SHP77 (cell line): ENCODE measurements around the gene IMMP2L.

Experiments
- DNase-seq, 2 experiments: peaks; one replicate each; lab custom pipeline; 2025; lab: John Stamatoyannopoulos, UW

IMMP2L gene

DNA sequence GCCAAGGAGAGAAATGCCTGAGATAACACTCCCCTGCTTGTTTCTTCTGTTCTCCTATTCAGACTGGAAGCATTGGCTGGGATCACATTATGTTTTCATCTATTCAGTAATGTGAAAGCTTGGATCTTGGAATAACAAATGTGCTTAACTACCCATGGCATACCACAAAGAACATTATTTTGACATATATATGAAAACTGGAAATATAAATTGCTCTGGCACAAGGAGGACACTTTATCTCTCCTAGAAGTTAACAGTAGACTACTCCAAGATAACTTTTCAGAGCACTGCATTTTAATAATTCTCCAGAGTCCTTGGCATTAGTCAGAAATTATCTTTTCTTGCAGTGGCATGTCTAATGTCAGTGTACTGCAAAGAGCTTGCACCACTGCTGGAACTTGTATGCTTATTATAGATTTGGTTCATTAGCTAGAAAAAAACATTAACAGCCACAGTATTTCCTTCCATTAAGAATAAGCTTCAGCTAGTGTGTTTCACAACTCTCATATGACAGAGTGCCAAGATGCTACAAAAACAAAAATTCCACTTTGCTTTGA is 640.6 kb downstream of the IMMP2L start:
- DNase-seq: no peak

DNA sequence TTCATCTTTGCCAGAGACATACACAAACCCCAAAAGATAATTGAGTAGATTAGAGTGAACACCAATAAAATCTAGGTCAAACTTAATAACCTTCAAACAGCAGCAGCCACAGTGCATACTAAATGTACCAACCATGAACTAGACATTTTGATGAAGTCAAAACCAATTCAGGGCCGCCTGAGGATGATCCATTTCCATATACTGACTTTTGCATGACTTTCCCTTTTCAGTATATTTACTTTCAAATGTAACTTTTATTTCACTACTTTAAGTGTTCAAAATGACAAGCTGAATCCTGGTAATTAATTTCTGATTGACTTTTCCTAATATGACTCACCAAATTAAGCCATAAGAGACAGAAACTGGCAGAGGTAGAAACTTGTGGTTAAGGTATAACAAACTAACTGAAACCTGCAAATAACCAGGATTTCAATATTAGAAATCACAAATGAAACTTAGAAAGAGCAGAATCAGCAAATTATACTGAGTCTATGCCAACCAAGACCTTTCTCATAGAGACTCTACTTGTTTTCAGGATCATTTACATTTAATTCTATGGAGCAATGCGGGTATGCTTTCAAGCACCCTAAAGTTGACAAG is 643.2 kb downstream of the IMMP2L start:
- no peak for DNase-seq

DNA sequence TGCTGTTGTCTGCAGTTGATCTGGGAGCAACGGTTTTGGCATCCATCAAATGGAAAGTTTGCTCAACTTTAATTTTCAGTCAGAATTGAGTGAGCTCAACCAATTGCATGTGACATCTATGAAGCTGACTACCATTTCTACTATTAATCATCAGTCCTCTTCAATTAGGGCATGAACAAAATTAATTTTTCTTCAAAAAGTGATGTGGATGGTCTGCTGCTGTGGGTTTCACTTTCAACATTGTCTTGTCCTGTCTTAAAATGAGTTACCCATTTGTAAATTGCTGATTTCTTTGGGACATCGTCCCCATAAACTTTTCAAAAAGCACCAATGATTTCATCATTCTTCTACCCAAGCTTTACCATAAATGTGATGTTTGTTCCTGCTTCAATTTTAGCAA is 648.0 kb downstream of the IMMP2L start:
- no peak for DNase-seq

DNA sequence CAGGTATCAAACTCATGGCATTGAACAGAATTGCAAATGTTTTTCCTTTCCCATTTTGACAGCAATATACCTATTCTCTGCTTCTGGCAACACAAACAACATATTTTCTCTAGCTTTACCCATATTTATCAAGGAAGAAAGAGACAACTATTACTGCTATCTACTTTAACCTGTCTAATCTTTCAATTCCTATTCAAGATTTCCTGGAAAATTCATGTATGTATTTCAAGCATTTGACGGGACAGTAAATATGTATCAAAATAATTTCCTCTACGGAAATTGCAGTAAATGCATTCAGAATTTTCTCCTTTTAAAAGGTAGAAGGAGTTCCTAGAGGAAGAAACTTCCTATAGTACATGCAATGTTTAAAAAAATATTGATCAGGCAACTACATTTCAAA is 650.7 kb downstream of the IMMP2L start:
- DNase-seq: no peak

DNA sequence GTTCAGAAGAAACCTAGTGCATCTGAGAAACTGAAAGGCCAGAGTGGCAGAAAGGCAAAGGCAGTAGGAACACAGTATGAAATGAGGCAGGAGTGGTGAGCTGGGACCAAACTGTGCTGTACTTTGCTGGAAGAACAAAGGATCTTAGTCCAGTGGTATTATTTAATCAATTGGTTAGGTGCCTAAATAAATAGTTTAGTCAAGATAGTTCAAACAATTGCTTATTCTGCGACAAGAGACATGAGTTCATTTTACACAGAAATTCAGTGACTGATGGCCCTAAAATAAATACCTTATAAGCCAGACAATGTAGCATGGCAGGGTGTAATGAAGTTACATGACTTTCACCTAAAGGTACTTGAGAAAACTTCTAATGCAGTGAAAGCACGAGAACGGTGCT is 653.2 kb downstream of the IMMP2L start:
- DNase-seq: no peak

DNA sequence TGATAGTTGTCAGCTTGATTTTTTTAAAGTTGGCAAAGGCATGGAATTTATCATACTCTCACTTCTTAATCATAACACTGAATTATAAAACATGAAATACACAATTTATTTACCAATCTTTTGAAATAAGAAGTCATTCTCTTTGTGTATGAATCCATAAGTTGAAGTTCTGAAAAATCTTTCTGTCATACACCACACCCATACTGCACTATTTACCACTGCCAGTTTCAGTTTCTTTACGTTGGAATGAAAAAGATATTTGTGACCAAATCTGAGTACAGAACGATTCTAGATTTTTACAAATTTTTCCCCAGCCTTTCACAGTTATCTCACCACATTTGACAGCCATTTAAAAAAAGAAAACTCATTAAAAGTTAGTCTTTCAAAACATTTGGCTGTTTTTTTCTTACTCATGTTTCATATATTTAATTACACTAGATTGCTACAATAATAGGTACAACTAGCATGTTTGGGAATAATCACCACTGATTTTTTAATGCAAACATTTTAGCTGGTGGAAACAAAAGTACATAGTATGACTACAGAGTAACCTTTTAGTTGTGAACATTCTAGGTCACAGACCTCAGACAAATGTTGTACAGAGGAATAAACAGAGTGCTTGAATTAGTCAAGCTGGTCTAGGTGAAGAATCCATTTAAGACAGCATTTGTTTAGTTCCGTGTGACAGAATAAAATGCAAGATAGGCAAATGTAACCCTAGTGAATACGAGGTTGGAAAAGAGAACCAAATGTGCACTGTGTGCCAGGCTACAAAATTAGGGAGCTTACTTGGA is 656.3 kb downstream of the IMMP2L start:
- DNase-seq: no peak

DNA sequence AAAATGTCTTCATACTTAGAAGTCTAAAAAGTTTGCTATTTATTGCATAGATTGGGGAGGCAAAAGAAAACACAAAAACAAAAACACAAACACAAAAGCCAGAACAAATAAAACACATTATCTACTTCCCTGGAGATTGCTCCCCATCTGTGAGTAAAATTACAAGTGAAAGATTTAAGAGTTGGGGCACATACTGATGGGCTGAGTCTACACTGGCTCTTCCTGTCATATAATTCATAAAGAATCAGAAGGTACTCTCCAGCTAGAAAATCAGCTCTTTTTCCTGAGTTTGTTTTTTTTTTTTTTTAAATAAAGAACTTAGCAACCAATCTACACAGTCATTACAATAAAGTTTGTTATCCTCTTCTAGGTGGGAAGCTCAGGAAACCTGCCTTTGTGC is 663.8 kb downstream of the IMMP2L start:
- no peak for DNase-seq

DNA sequence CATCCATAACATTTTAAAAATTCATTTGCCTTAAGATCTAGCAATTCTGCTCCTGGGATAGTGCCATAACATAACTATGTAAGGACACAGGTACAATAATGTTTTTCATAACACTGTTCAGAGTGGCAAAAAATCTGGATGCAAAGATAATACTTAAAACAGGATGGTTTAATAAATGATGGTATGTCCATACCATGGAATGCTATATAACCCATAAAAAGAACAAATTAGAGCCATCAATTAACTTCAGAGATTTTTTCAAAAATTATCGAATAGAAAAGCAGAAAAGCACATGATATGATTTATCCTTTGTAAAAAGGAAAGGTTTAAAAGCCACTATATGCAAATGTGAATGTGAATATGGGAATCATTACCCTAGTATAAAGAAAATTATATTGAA is 664.8 kb downstream of the IMMP2L start:
- no peak for DNase-seq

DNA sequence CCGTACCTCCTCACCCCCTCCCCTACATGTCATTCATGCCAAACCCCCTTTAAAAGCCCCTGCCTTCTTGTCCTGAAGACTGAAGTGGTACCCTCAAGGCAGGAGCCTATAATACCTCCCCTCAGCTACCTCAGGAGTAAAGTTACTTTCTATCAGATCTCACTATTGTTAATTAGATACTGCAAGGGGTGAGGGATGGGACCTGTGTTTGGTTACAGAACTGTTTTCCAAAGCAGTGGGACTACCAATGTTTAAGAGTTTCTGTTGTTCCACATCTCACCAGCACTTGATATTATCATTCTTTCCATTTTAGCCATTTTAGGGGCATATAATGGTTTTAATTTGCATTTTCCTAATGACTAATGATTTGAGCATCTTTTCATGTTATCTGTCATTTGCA is 668.2 kb downstream of the IMMP2L start:
- no peak for DNase-seq

DNA sequence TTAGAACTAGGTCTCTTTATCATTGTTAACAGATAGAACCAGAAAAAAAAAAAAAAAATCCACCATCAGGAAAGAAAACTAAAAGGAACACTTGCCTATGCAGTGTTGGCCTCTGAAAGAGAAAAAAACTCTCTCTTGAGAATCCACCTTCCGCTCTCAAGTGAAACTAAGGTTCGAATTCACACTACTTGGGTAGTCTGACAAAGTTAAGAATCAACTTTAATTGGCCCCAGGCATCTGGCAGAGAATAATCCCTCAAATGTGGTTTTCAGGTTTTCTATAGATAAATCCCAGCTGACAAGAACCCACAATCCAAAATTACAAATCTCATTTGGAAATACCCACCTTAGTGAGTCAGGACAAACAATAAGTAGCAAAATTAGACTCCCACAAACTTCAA is 671.1 kb downstream of the IMMP2L start:
- DNase-seq: no peak

DNA sequence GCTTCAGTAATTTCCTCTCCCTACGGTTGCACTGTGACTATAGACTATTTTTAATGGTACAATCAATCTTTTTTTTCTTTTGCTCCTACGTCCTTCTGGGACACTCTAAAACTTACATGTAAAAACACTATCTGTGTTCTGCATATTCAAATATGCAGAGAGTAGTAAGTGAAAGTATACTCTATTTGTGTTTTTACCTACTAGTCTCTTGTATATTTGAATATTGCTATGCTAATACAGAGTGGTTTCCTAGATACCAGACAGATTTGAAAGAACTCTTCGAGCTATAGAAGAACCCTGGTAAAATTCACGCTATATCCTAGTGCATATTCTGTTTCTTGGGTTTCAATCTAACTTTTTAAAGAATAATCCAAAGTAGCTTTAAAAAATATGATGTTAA is 672.2 kb downstream of the IMMP2L start:
- DNase-seq: no peak

DNA sequence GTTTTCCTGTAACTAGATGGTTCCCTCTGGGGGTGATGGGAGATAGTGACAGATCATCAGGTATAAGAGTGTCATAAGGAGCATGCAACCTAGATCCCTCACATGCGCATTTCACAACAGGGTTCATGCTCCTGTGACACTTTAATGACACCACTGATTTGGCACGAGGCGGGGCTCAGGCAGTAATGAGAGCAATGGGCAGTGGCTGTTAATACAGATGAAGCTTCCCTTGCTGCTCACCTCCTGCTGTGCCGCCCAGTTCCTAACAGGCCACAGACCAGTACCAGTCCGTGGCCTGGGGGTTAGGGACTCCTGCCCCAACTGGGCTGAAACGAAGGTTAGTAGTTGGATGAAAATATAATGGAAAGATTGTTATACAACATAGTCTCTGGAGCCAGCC is 673.0 kb downstream of the IMMP2L start:
- DNase-seq: no peak

DNA sequence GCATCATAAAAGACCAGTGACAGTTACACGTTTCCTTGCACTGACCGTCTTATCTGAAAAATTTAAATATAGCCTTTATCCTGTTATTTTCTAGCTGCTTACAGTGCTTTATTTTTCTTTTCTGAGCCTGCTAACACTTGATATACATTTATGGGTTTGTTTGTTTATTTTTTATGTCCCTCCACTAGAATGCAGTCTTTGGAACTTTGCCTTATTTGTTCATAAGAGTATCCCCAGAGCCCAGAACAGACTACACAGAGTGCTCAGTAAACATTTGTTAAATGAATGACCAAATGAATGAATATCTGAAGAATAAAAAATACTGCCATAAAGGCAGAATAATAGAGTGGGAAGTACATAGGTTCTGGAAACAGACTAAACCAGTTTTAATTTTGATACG is 673.7 kb downstream of the IMMP2L start:
- DNase-seq: no peak

DNA sequence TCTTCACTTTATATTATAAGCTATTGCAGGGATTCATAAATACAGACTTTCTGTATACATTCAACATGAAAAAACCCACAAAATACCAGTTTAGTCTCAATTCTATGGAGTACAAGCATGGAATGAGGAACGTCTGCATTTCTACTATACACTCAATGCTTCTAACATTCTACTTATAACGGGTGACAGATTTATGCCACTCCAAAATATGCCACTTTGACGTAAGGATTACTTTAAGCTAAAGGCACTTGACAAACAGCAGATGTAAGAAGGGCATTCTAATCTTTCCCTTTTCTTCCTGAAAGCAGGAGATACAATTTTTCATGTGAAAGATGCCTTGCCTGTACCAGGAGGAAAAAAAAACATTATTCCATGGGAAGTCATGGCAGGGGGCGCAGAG is 676.8 kb downstream of the IMMP2L start:
- DNase-seq: no peak

DNA sequence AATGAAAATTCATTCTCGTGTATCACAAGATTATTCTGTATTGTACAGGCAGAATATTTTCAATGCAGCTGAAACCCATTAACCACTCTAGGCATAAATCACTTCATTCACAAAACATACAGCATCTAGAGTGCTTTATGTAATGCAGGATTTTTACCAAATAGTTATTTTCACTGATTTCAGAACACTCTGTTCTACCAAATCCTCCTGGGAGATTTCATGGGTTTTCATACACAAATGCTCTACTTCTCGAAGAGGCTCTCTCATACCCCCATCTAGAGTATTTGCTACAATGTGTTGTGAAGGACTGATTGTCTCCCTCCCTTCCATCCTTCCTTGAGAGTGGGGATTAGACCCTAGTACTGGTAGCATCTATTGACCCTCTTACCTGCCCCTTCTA is 680.6 kb downstream of the IMMP2L start:
- no peak for DNase-seq

DNA sequence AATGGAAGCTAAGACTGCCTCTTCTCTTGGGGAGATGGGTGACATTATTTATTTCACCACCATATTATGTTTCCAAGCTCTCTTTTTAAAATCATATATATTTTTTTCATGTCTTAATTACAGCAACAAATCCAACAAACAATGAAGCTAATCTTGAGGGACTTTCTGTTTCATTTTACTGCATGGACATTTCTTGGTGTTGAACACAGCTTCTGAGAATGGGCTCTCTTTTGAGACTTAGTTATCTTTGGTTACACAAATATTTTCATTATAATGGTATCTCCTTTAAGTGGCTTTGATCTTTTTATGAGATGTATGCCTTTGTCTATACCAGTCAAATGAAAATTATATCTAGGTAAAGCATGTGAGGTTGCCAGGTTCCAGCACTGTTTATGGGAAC is 681.3 kb downstream of the IMMP2L start:
- no peak for DNase-seq

DNA sequence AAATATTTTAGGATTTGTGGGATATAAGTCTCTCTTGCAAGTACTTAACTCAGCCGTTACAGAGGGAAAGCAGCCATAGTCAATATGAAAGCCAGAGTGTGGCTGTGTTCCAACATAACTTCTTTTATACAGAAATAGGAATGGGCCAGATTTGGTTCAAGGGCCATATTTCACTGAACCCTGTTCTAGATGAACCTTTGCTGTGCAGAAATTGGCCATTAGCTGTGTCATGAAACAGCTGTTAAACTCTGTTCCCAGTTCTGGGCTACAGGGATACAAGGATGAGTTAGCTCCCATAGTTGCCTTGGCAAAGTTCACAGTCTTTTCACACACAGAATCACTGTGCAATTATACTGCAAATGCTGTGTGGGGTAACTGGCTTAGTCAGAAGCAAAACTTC is 685.3 kb downstream of the IMMP2L start:
- no peak for DNase-seq

DNA sequence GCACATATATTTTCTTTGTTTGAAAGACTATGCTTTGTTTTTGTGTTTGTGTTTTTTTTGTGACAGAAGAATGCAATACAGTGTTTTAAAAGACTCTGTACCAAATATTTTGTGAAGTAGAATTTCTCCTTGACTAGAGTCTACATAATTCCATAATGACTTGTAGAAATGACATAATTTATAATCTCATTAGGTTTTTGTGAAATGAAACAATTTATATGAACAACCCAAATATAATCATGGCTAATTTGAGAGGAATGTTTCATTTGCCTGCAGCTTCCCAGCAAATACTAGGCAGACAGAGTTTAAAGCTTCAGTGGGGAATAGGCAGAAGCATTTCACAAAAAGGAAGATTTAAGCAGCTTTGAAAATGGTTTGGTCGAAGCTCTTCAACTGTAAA is 686.9 kb downstream of the IMMP2L start:
- no peak for DNase-seq

DNA sequence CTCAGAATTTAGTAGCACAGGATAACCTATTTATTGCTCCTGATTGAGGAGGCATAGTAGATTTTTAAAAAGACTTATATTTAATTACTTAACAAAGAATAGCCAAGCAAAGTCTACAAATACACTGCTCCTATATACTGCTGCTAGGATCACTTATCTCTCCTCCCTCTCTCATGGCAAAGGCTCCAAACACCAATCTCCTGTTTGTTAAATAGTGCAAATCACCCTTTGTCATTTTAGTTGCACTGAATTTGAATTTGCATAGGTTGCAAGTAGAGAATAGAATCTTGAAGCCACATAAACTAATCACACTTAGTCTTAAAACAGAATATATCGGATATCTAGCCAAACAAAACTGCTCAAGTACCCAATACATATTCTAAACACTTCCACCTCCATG is 690.4 kb downstream of the IMMP2L start:
- no peak for DNase-seq

DNA sequence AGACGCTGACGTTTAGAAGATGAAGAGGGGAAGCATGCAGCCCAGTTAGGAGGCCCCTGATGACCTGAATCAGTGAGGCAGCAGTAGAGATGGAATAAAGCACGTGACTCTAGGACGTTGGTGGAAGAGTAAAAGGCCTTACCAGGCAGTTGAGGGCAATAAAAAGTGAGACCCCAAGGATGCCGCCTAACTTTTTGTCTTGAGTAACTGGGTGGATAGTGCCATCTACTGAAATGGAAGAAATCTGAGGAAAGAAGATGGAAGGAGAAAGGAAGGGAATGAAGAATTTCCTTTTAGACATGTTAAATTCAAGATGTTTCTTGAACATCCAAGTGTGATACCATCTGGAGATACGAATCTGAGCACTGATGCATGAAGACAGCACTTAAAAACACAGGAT is 691.4 kb downstream of the IMMP2L start:
- DNase-seq: no peak

DNA sequence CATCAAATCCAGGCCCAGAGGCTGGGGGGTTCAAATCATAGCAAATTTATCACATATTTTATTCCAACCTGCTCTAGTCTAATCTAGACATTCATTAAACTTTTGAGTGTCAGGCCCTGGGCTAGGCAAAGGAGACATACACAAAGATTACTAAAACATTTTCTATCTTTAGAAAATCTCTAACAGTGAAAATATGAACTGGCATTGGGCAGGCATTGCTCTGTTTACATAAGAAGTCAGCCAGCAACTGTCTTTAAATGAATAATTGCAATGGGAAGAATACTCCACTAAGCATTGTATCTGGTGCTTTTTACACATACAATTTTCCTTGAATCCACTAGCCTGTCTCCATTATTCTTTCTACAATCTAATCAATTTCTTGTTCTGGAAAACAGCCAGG is 693.8 kb downstream of the IMMP2L start:
- DNase-seq: no peak

DNA sequence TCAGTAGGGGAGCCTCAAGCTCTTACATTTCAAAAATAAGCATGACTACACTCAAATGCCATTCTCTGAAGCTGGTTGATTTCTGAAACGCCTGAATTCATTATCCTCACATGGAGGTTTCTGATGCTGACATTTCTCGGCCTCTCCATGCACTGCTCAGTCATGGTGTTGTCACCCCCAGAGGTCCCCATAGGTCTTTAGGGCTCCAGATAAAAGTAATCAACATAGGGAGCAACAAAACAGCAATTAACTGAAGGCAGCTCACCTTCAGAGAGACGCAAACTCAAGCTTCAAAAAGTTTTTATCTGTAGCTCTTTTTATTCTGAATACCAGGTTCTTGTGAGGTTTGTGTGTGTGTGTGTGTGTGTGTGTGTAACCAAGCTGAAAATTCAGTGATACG is 694.5 kb downstream of the IMMP2L start:
- DNase-seq: no peak

DNA sequence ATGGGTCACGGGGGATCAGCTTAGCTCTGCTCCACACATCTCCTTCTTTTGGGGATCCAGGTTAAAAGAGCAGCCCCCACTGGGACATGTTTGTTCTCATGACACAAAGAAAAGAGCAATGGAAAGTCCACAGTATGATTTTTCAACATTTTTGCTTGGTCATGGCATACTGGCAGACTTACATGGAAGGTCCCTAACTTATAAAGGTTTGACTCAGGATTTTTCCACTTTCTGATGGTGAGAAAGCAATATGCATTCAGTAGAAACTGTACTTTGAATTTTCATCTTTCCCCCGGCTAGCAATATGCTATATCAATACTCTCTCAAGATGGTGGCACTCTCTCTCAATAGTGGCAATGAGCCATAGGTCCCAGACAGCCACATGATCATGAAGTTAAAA is 699.0 kb downstream of the IMMP2L start:
- no peak for DNase-seq

DNA sequence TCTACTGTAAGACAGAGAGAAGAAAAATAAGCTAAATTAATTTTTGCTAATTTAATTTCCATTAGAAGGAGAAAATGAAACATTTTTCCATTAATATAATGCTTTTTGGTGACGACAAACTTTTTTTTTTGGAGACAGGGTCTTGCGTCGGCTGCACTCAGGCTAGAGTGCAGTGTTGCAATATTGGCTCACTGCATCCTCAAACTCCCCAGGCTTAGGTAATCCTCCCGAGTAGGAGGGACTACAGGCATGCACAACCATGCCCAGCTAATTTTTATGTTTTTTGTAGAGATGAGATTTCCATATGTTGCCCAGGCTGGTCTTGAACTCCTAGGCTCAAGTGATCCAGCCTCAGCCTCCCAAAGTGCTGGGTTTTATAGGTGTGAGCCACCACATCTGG is 701.1 kb downstream of the IMMP2L start:
- DNase-seq: no peak
